GM18526 (cell line): Measurements from ENCODE around the gene PTPRE.

Experiments
- POLR2A ChIP-seq: IDR thresholded peaks from 3 replicates; pipeline ENCODE4 v1.6.1; 2011; ENCODE audit not compliant: insufficient read length; ENCODE audit errors: extremely low read depth

Gene PTPRE

GRCh38 chr10:127897177-127897576 is 9.7 kb upstream of the PTPRE start:
- TF ChIP-seq POLR2A: no peak

GRCh38 chr10:127899766-127900387 is 7.0 kb upstream of the PTPRE start:
- TF ChIP-seq POLR2A: no peak

GRCh38 chr10:127903789-127904188 is 3.1 kb upstream of the PTPRE start:
- no peak for TF ChIP-seq POLR2A

GRCh38 chr10:127904311-127905000 is 2.4 kb upstream of the PTPRE start:
- TF ChIP-seq POLR2A: no peak

- no peak for TF ChIP-seq POLR2A
Observed at GRCh38 chr10:127905001-127905847, 1.7 kb upstream of the PTPRE start.

- TF ChIP-seq POLR2A: no peak
Observed at GRCh38 chr10:127905848-127906261, 1.0 kb upstream of the PTPRE start.

- TF ChIP-seq POLR2A: no peak
Observed at GRCh38 chr10:127907411-127908105, 655 bp downstream of the PTPRE start.

- TF ChIP-seq POLR2A: no peak
Observed at GRCh38 chr10:127908106-127908958, 1.4 kb downstream of the PTPRE start.

GRCh38 chr10:127908959-127909267 is 2.0 kb downstream of the PTPRE start:
- no peak for TF ChIP-seq POLR2A

- TF ChIP-seq POLR2A: no peak
Observed at GRCh38 chr10:127909716-127910463, 3.0 kb downstream of the PTPRE start.

GRCh38 chr10:127910464-127910770 is 3.5 kb downstream of the PTPRE start:
- TF ChIP-seq POLR2A: no peak

- no peak for TF ChIP-seq POLR2A
Observed at GRCh38 chr10:127911218-127911866, 4.4 kb downstream of the PTPRE start.

- no peak for TF ChIP-seq POLR2A
Observed at GRCh38 chr10:127911867-127912257, 5.0 kb downstream of the PTPRE start.
